Loucy (cell line): ENCODE results near the gene IGFBP2.

Experiments
- EZH2phosphoT487 ChIP-seq: fragments of 200-600 bp; IDR thresholded peaks from 2 replicates; pipeline ENCODE4 v1.6.1; 2018; ENCODE audit warnings: antibody characterized with exemption, mild to moderate bottlenecking, moderate library complexity, borderline replicate concordance
- TF ChIP-seq, protein P1 (sequence below): fragments of 200-600 bp; sonication (generic); conservative IDR thresholded peaks from 2 replicates; pipeline ENCODE4 v1.5.1; 2014; ENCODE audit warnings: mild to moderate bottlenecking, antibody characterized with exemption, low read length

GRCh38 chr2:216633616-216634369 lies 573 bp downstream of the IGFBP2 start:
- TF ChIP-seq, protein P1, sequence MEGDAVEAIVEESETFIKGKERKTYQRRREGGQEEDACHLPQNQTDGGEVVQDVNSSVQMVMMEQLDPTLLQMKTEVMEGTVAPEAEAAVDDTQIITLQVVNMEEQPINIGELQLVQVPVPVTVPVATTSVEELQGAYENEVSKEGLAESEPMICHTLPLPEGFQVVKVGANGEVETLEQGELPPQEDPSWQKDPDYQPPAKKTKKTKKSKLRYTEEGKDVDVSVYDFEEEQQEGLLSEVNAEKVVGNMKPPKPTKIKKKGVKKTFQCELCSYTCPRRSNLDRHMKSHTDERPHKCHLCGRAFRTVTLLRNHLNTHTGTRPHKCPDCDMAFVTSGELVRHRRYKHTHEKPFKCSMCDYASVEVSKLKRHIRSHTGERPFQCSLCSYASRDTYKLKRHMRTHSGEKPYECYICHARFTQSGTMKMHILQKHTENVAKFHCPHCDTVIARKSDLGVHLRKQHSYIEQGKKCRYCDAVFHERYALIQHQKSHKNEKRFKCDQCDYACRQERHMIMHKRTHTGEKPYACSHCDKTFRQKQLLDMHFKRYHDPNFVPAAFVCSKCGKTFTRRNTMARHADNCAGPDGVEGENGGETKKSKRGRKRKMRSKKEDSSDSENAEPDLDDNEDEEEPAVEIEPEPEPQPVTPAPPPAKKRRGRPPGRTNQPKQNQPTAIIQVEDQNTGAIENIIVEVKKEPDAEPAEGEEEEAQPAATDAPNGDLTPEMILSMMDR = no peak
- no peak for TF ChIP-seq EZH2phosphoT487
